Esophagus squamous epithelium (tissue), 4 donors: ENCODE results near the gene CCDC187.

Experiments used
- CTCF ChIP-seq, 6 experiments: fragments of 450-650 bp in 4 of 6; fragments of 200-600 bp in 2 of 6; sonication (generic) in 2 of 6; IDR thresholded peaks; one replicate each; pipeline ENCODE4 v1.5.1; 2016 to 2019; ENCODE audit warnings: antibody characterized with exemption in 6 of 6, mild to moderate bottlenecking in 4 of 6, moderate library complexity in 4 of 6
- POLR2A ChIP-seq, 4 donors: fragments of 450-650 bp; IDR thresholded peaks; one replicate each; pipeline ENCODE4 v1.6.1; 2017; ENCODE audit warnings: antibody characterized with exemption in 4 of 4, mild to moderate bottlenecking in 4 of 4, moderate library complexity in 3 of 4

- TF ChIP-seq CTCF (IDR thresholded peaks at IDR 0.05) (no peak), POLR2A (IDR thresholded peaks at IDR 0.05) (no peak)
Measured at GRCh38 chr9:136305804-136306203, 1.9 kb upstream of the CCDC187 start.
